ENCODE data around the gene SLC35F4.
"Not testable (repeated sequence)": the region's sequence is repeated elsewhere in the genome, so short reads cannot be mapped to it uniquely, and the experiment has no call there.

The SLC35F4 gene

DNA sequence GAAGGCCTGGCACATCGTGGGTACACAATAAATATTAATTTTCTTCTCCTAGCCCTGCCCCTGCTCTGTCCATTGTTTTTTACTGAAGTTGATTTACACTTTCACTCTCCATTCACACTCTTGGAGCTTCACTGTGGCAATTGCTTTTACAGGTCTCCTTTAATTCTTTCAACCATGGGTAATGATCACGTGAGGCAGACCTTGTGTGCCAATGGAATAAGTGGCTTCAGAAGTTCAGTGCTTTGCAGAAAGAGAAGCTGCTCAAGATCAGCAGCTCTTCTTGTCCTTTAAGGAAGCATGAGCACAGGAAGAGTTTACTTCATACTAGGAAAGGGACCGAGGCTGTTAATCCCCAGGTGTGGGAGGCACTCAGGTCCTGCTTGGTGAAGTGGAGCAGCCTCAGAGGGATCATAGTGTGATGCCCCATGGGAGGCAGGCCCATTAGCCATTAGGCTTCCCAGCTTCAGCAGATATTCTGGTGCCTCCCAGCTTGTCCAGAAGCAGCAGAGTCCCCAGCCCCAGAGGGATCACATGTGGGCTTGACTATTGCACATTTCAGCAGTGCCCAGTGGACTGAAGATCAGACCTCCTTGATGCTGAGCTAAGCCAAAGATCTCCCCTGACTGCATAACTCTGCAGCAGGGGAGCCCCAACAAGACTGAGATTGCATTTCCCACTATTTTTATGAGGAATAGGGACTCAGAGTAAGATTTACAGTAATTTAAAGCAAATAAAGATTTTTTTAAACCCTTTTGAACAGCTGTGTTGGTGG is 5.0 kb upstream of the SLC35F4 start:
- no peak for DNase-seq (ENCODE audit: low read depth in 1 of 2, low spot score in 1 of 2)
- in situ Hi-C loops (cut with HindIII; ENCODE audit: low pct_unique_long_range_greater_than_20kb, low sequenced_read_pairs) = no loop called here
- no peak for TF ChIP-seq JUND (IDR thresholded peaks at IDR 0.05; ENCODE audit: low read depth)

DNA sequence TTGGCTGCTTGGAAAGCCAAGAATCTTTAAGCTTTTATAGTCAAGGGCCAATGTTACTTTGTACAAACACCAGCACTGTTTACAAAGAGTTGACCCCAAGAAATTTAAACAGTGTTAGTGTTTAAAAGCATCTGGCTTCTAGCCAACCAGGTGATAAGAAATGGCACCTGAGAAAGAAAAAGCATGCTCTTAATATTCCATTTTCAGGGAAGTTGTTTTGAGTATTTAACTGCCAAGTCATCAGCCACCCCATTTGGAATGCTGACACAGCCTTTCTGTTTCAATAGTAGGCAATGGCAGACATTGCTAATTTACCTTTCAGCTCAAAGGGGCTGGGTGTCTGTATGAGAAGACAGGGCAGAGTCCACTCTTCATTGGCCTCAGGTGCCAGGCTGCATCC is 3.7 kb upstream of the SLC35F4 start:
- no peak for DNase-seq (ENCODE audit: low read depth in 1 of 2, low spot score in 1 of 2)
- in situ Hi-C loops (cut with HindIII; ENCODE audit: low pct_unique_long_range_greater_than_20kb, low sequenced_read_pairs) = no loop called here
- no peak for TF ChIP-seq JUND (IDR thresholded peaks at IDR 0.05; ENCODE audit: low read depth)

DNA sequence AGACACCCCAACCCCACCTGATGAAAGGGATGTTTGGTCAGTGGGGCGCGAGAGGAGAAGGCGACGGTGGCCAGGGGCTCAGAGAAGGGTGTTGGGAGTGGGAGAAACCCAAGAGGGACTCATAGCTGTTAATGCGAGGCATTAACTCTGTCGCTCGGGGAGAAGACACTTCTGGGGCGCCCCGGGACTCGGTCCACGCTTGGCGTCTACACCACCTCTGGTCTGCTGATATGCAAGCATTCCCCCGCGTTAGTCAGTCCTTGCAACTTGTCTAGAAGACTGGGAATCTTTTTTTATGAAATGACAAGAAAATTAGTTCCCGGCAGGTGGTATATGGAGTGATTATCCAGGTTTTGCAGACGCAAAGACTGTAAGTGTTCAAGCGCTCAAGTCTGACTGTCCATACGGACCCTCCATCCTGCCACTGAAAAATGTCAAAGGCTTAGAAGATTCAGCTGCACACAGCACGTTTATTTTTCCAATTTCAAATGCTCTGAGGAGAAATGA is 360 bp upstream of the SLC35F4 start:
- no peak for DNase-seq (ENCODE audit: low read depth in 1 of 2, low spot score in 1 of 2)
- TF ChIP-seq JUND (IDR thresholded peaks at IDR 0.05; ENCODE audit: low read depth) = no peak
- in situ Hi-C loops (cut with HindIII; ENCODE audit: low pct_unique_long_range_greater_than_20kb, low sequenced_read_pairs) = no loop called here

DNA sequence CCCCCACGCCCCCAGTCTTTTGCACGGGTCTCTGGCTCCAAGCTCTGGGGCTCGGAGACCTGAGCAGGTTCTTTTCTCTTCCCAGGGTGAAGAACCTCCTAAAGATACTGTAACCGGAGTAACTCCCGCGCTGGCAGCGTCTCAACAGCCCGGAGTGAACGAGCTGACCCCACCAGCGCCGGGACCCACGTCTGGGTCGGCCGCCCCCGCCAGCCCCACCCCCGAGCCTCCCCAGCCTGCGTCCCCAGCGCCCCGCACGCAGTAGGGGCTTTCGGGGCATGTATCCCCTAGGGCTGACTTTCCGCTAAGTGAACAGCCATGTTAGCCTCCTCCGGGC is 858 bp downstream of the SLC35F4 start:
- no peak for DNase-seq (ENCODE audit: low read depth in 1 of 2, low spot score in 1 of 2)
- in situ Hi-C loops (cut with HindIII; ENCODE audit: low pct_unique_long_range_greater_than_20kb, low sequenced_read_pairs) = no loop called here
- no peak for TF ChIP-seq JUND (IDR thresholded peaks at IDR 0.05; ENCODE audit: low read depth)

DNA sequence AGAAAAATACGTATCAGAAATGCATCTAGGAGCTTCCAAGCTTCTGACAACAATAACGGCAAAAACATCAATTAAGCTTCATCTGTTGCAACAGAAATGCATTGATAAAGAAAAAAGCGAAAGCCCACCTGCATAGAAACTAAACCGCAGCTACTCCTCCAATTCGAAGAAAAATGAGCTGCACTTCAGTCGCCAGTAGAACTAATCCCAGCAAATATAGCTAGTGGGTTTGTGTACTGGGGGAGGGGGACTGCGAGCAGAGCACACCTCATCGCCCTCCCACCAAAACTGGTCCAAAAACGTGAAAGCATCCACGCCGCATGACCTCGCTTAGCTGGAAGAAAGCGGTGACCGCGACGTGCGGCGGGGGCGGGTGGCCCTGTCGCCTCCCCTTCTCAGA is 1.2 kb downstream of the SLC35F4 start:
- in situ Hi-C loops (cut with HindIII; ENCODE audit: low pct_unique_long_range_greater_than_20kb, low sequenced_read_pairs) = no loop called here
- no peak for DNase-seq (ENCODE audit: low read depth in 1 of 2, low spot score in 1 of 2)
- TF ChIP-seq JUND (IDR thresholded peaks at IDR 0.05; ENCODE audit: low read depth) = no peak

DNA sequence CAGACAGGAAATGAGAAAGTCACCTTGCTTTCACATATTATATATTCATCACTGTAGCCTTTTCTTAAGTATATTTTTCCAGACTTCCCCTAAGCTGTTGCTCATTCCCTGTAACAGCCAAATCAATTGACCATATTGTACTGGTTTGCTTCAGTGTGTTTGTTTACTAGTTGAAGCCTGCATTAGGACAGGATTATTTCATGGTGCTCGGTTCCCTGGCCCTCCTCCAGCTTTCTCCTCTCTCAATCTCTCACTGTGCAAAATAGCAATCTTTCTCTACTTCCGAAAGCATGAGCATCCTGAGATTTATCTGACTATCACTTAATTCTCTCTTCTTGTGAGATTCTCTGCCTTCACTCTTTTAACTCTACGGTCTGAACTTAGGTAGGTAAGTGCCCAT is 2.4 kb downstream of the SLC35F4 start:
- DNase-seq (ENCODE audit: low read depth in 1 of 2, low spot score in 1 of 2) = no peak
- in situ Hi-C loops (cut with HindIII; ENCODE audit: low pct_unique_long_range_greater_than_20kb, low sequenced_read_pairs) = no loop called here
- no peak for TF ChIP-seq JUND (IDR thresholded peaks at IDR 0.05; ENCODE audit: low read depth)

DNA sequence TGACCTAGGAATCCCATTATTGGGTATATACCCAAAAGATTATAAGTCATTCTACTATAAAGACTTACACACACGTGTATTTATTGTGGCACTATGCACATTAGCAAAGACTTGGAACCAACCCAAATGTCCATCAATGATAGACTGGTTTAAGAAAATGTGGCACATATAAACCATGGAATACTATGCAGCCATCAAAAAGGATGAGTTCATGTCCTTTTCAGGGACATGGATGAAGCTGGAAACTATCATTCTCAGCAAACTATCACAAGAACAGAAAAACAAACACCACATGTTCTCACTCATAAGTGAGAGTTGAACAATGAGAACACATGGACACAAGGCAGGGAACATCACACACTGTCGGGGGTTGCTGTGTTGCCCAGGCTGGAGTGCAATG is 10.2 kb downstream of the SLC35F4 start:
- in situ Hi-C loops (cut with HindIII; ENCODE audit: low pct_unique_long_range_greater_than_20kb, low sequenced_read_pairs); DNase-seq (ENCODE audit: low read depth in 1 of 2, low spot score in 1 of 2): not testable (repeated sequence)

DNA sequence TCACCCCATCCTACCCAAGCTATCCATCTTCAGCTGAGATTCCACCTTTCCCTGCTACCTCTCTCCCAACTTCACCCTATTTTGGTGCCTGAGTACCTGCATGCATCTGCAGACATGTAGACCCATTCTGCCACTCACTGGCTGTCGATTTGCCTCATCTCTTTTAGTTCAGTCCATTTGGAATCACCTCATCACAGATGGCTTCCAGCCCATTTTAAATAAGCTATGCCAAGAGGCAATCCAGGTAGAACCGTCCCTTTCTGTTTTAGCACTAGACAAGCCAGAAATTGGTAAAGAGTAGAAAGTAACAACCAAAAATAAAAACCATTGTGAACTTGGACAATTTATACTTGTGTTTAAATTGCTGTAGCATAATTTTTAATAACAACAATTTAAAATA is 11.3 kb downstream of the SLC35F4 start:
- no peak for DNase-seq (ENCODE audit: low read depth in 1 of 2, low spot score in 1 of 2)
- in situ Hi-C loops (cut with HindIII; ENCODE audit: low pct_unique_long_range_greater_than_20kb, low sequenced_read_pairs) = no loop called here
- TF ChIP-seq JUND (IDR thresholded peaks at IDR 0.05; ENCODE audit: low read depth) = no peak

DNA sequence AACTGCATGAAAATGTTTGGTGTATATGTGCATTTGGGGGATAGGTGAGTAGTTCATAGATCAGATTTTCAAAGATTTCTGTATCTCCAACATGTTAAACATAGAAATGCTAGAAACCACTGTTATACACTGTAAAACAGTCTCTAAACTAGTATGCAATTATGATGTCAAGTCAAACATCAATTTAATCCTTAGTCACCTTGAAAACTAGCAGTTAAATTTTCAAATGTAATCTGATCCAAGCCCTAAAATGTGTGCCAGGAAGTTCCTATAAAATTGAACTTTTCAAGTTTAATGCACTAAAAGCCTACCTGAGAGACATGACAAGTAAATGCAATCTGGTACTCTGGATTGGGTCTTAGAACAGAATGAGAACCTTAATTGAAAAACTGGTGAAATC is 14.5 kb downstream of the SLC35F4 start:
- in situ Hi-C loops (cut with HindIII; ENCODE audit: low pct_unique_long_range_greater_than_20kb, low sequenced_read_pairs) = no loop called here
- TF ChIP-seq JUND (IDR thresholded peaks at IDR 0.05; ENCODE audit: low read depth) = no peak
- DNase-seq (ENCODE audit: low read depth in 1 of 2, low spot score in 1 of 2) = no peak

DNA sequence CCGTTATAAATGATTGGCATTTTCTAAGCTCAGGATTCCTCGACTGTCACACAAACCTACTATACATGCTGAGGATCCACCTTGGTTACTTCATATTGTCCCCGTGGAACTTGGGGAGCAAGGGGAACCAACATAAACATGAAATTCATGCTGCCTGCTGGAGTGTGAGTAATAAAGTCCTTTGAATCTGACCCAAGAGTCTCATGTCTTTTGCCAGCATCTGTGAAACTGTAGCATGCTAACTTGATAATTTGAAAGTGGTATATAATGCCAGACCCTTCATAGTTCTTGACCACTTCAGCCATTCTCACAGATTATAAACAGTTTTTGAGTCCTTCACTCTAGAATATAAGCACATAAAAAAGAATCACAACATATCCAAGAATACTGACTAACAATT is 17.1 kb downstream of the SLC35F4 start:
- no peak for TF ChIP-seq JUND (IDR thresholded peaks at IDR 0.05; ENCODE audit: low read depth)
- DNase-seq (ENCODE audit: low read depth in 1 of 2, low spot score in 1 of 2) = no peak
- in situ Hi-C loops (cut with HindIII; ENCODE audit: low pct_unique_long_range_greater_than_20kb, low sequenced_read_pairs) = no loop called here

DNA sequence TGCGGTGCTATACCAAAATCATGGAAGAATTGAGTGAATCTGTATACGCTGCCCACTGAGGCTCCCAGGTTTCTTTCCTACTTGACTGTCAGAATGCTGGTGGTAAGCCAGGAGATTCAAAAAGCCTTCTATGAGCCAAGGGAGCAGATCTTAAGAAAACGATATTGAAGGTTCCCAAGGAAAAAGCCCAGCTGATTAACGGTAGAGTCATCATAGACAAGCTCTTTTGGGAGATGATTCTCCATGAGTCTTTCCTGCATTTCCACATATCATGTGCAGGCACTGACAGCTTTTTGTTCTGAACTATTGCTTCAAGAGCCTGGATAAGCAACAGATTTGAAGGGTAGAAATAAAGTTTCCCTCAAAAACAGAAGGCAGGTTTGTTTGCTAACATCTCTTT is 17.5 kb downstream of the SLC35F4 start:
- in situ Hi-C loops (cut with HindIII; ENCODE audit: low pct_unique_long_range_greater_than_20kb, low sequenced_read_pairs) = no loop called here
- TF ChIP-seq JUND (IDR thresholded peaks at IDR 0.05; ENCODE audit: low read depth) = no peak
- no peak for DNase-seq (ENCODE audit: low read depth in 1 of 2, low spot score in 1 of 2)

DNA sequence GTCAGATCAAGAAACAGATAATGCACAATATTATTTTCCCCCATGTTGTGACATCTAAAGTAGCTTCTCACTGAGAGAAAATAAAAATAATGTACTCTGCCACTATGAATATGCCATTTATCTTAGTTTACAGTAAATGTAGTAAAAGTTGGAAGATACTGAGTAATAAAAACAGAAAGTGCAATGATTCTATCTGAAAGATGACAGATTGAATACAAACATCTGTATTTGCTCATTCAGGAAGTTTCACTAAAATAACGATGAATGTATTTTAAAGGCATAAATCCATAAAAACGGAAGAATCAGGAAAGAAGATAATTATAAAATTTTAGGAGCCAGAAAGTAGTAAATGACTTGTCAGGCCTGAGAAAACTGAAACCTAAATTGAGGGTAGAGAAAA is 18.2 kb downstream of the SLC35F4 start:
- no peak for TF ChIP-seq JUND (IDR thresholded peaks at IDR 0.05; ENCODE audit: low read depth)

DNA sequence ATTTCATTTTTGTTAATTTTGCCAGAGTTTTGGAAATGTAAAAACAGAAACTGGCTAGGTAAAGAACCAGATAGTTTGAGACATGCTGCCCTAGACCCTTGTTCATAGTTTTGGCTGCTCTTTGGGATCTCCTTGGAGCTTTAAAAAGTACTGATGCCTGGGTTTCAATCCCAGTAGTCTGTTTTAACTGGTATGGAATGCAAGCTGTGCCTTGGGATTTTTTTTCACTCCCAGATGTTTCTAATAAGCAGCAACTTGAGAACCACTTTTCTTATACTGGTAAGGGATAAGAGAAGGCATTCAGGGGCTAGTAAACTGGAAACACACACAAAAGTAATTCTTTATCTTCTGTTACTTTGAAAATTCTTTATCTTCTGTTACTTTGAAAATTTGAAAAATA is 18.8 kb downstream of the SLC35F4 start:
- no peak for DNase-seq (ENCODE audit: low read depth in 1 of 2, low spot score in 1 of 2)
- no peak for TF ChIP-seq JUND (IDR thresholded peaks at IDR 0.05; ENCODE audit: low read depth)
- in situ Hi-C loops (cut with HindIII; ENCODE audit: low pct_unique_long_range_greater_than_20kb, low sequenced_read_pairs) = no loop called here

More for the DNA sequence above, 18.2 kb downstream of the SLC35F4 start:
- in situ Hi-C loops (cut with HindIII; ENCODE audit: low pct_unique_long_range_greater_than_20kb, low sequenced_read_pairs) = no loop called here
- DNase-seq (ENCODE audit: low read depth in 1 of 2, low spot score in 1 of 2) = no peak

DNA sequence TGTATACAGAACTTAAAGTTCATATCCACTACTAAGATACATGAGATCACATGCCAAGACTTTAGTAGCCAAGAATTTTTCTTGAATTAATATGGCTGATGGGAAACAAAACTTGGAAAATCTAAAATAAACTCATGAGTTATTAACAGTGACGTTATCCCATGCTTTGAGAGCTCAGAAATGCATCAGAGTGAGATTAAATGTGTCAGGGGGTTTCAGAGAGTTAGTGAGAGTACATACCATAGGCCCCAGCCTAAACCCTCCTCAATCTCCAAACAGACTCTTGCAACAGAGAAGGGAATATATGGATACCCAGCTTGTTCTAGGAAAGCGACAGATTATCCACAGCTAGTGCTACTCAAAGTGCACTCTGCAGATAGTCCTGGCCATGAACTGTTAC is 19.3 kb downstream of the SLC35F4 start:
- in situ Hi-C loops (cut with HindIII; ENCODE audit: low pct_unique_long_range_greater_than_20kb, low sequenced_read_pairs) = no loop called here
- no peak for DNase-seq (ENCODE audit: low read depth in 1 of 2, low spot score in 1 of 2)
- no peak for TF ChIP-seq JUND (IDR thresholded peaks at IDR 0.05; ENCODE audit: low read depth)

Measured in T47D (cell line).